GM23338 (cell line): ENCODE results near the gene GPR85. TPM values are rescaled to one million over a fixed set of nuclear protein-coding genes. Genes with fewer than 3 reads are reported as not detected.
"Not testable (repeated sequence)": the region's sequence is repeated elsewhere in the genome, so short reads cannot be mapped to it uniquely, and the experiment has no call there.

Experiments
- ATAC-seq: fragments of 200-7000 bp; cut with Tn5 transposase; 3 replicates; pipeline ENCODE4 v1.9.1; 2020
- DNase-seq: peaks from one replicate; pipeline ENCODE4 v3.0.0-alpha.2; 2015; ENCODE audit warnings: low spot score
- H2AFZ ChIP-seq: fragments of 200-600 bp; sonication (generic); 2 replicates; pipeline ENCODE4 v1.8.0; 2016; ENCODE audit warnings: antibody characterized with exemption, mild to moderate bottlenecking, moderate library complexity
- H3F3A ChIP-seq: fragments of 200-600 bp; sonication (generic); replicated peaks from 2 replicates; pipeline ENCODE4 v1.8.0; 2017; ENCODE audit warnings: antibody characterized with exemption, mixed run types, low read depth
- H3K27ac ChIP-seq: fragments of 200-600 bp; sonication (generic); 2 replicates; pipeline ENCODE4 v1.6.1; 2016; ENCODE audit warnings: low read depth
- H3K27me3 ChIP-seq: fragments of 200-600 bp; sonication (generic); 2 replicates; pipeline ENCODE4 v1.8.0; 2016; ENCODE audit warnings: mild to moderate bottlenecking, mixed run types, moderate library complexity; ENCODE audit not compliant: insufficient read depth
- H3K36me3 ChIP-seq: fragments of 200-600 bp; sonication (generic); 2 replicates; pipeline ENCODE4 v1.8.0; 2016; ENCODE audit warnings: mild to moderate bottlenecking; ENCODE audit not compliant: insufficient read depth
- H3K4me1 ChIP-seq: fragments of 200-600 bp; sonication (generic); 2 replicates; pipeline ENCODE4 v1.8.0; 2016; ENCODE audit warnings: mild to moderate bottlenecking, moderate library complexity; ENCODE audit not compliant: insufficient read depth
- H3K4me2 ChIP-seq: fragments of 200-600 bp; sonication (generic); 2 replicates; pipeline ENCODE4 v1.7.1; 2017; ENCODE audit warnings: mixed run types
- H3K4me3 ChIP-seq: fragments of 200-600 bp; sonication (generic); 2 replicates; pipeline ENCODE4 v1.6.1; 2016; ENCODE audit warnings: mixed run types
- H3K79me2 ChIP-seq: fragments of 200-600 bp; sonication (generic); replicated peaks from 2 replicates; pipeline ENCODE4 v1.8.0; 2017; ENCODE audit warnings: mild to moderate bottlenecking; ENCODE audit not compliant: insufficient read depth
- H3K9me2 ChIP-seq: fragments of 200-600 bp; sonication (generic); 2 replicates; pipeline ENCODE4 v1.8.0; 2017; ENCODE audit not compliant: insufficient read depth
- H4K20me1 ChIP-seq: fragments of 200-600 bp; sonication (generic); replicated peaks from 2 replicates; pipeline ENCODE4 v1.8.0; 2017; ENCODE audit warnings: mild to moderate bottlenecking; ENCODE audit not compliant: insufficient read depth
- H3K27ac Mint-ChIP-seq: 2 replicates; pipeline ENCODE4 v1.8.0; 2020; ENCODE audit warnings: inconsistent platforms, mild to moderate bottlenecking, moderate library complexity, mixed read lengths
- H3K27me3 Mint-ChIP-seq: 3 replicates; pipeline ENCODE4 v1.8.0; 2022; ENCODE audit warnings: low read depth, mild to moderate bottlenecking, moderate library complexity, mixed read lengths, inconsistent platforms; ENCODE audit not compliant: insufficient read depth, poor library complexity
- H3K36me3 Mint-ChIP-seq: 3 replicates; pipeline ENCODE4 v1.8.0; 2021; ENCODE audit warnings: low read depth, mild to moderate bottlenecking, inconsistent platforms, moderate library complexity, mixed read lengths
- H3K4me1 Mint-ChIP-seq: 3 replicates; pipeline ENCODE4 v1.8.0; 2020; ENCODE audit warnings: mild to moderate bottlenecking, inconsistent platforms, mixed read lengths
- H3K4me3 Mint-ChIP-seq: 3 replicates; pipeline ENCODE4 v1.8.0; 2021; ENCODE audit warnings: moderate library complexity, mild to moderate bottlenecking, inconsistent platforms, mixed read lengths
- H3K9me3 Mint-ChIP-seq: 3 replicates; pipeline ENCODE4 v1.8.0; 2020; ENCODE audit warnings: moderate library complexity, mild to moderate bottlenecking, inconsistent platforms, mixed read lengths
- EZH2 ChIP-seq: fragments of 200-600 bp; sonication (generic); IDR thresholded peaks from one replicate; pipeline ENCODE4 v1.8.0; 2017; ENCODE audit warnings: antibody characterized with exemption, mild to moderate bottlenecking, low read depth; ENCODE audit not compliant: unreplicated experiment
- STAT1 ChIP-seq: IDR thresholded peaks from one replicate; pipeline ENCODE4 v1.6.1; 2016; ENCODE audit warnings: antibody characterized with exemption; ENCODE audit not compliant: unreplicated experiment
- ZNF114 ChIP-seq: fragments of 250-450 bp; sonication (Bioruptor Pico); IDR thresholded peaks from 2 replicates; pipeline ENCODE4 v1.5.0; 2020; ENCODE audit warnings: mild to moderate bottlenecking, moderate library complexity
- ZNF462 ChIP-seq: fragments of 250-450 bp; sonication (Bioruptor Pico); IDR thresholded peaks from 2 replicates; pipeline ENCODE4 v1.5.0; 2020; ENCODE audit warnings: mild to moderate bottlenecking, moderate library complexity
- polyA plus RNA-seq: library from polyadenylated mRNA; unstranded; fragments of >200 nt; fragmentation: Nextera tagmentation; extraction: Ambion mirVana; gene quantifications from 2 replicates; pipeline ENCODE4 v1.2.1, GENCODE V29; 2016
- total RNA-seq: library from RNA; depleted of rRNA; stranded (reverse); fragments of >200 nt; shearing (Covaris generic); gene quantifications from 2 replicates; pipeline ENCODE4 v1.2.3, GENCODE V29; 2014

The GPR85 gene
- total and polyA plus RNA-seq, 2 experiments from 2014 or later: 0.16 to 0.35 TPM

GRCh38 chr7:113118074-113118959 is 31.7 kb upstream of the GPR85 start, which contains the start of gene SMIM30 (continued):
- TF ChIP-seq ZNF462 (CRISPR knock-in tag): no peak
- TF ChIP-seq EZH2: no peak
- no peak for TF ChIP-seq ZNF114 (CRISPR knock-in tag)
- TF ChIP-seq STAT1: no peak

- H3K27me3 Mint-ChIP-seq: not testable (repeated sequence)
Observed at GRCh38 chr7:113117374-113117774, 30.7 kb upstream of the GPR85 start.

More at GRCh38 chr7:113117374-113117774, 30.7 kb upstream of the GPR85 start:
- H3F3A ChIP-seq, H4K20me1 ChIP-seq, H3K4me1 ChIP-seq, H3K9me2 ChIP-seq, ATAC-seq, DNase-seq, H3K36me3 ChIP-seq, H2AFZ ChIP-seq, H3K27ac ChIP-seq, H3K9me3 Mint-ChIP-seq, H3K79me2 ChIP-seq, H3K27me3 ChIP-seq: not testable (repeated sequence)
- Mint-ChIP-seq H3K27ac (peak overlapping the region; percentile 82), H3K36me3 (peaks cover 24% of the 10 kb centered on the region), H3K4me1 (peaks cover 18% of the 10 kb centered on the region; the same call in 2 of the 3 replicates), H3K4me3 (peak overlapping the region; percentile 92)
- peak overlapping the region; percentile 74 for H3K4me3 ChIP-seq
- peak overlapping the region; percentile 77 for H3K4me2 ChIP-seq
